Osteoblast (primary cell): ENCODE measurements around the gene CHCHD3. TPM values are rescaled to one million over a fixed set of nuclear protein-coding genes. Genes with fewer than 3 reads are reported as not detected.
A peak's percentile ranks its signal among the peaks of the same experiment; 100 is the strongest.

ENCODE experiments used
- DNase-seq: peaks from one replicate; pipeline ENCODE4 v3.0.0; 2011; ENCODE audit warnings: low spot score, mixed read lengths; ENCODE audit not compliant: insufficient read length; ENCODE audit errors: missing footprints
- H2AFZ ChIP-seq: 2 replicates; pipeline ENCODE4 v1.6.0; 2011; ENCODE audit warnings: mild to moderate bottlenecking, low read length
- H3K27ac ChIP-seq: 2 replicates; pipeline ENCODE4 v1.5.1; 2011; ENCODE audit warnings: mild to moderate bottlenecking, low read depth, low read length, moderate library complexity
- H3K27me3 ChIP-seq: 2 replicates; pipeline ENCODE4 v1.6.0; 2012; ENCODE audit warnings: mild to moderate bottlenecking, control low read depth, inconsistent platforms, low read length, moderate library complexity; ENCODE audit not compliant: insufficient read depth
- H3K36me3 ChIP-seq: 2 replicates; pipeline ENCODE4 v1.5.1; 2011; ENCODE audit warnings: mild to moderate bottlenecking, low read length, control low read depth, moderate library complexity; ENCODE audit not compliant: insufficient read depth
- H3K4me1 ChIP-seq: 2 replicates; pipeline ENCODE4 v1.5.1; 2011; ENCODE audit warnings: mild to moderate bottlenecking, low read length, control low read depth, moderate library complexity; ENCODE audit not compliant: insufficient read depth
- H3K4me2 ChIP-seq: 2 replicates; pipeline ENCODE4 v1.6.0; 2011; ENCODE audit warnings: mild to moderate bottlenecking, low read length; ENCODE audit not compliant: insufficient read depth
- H3K4me3 ChIP-seq: fragments of 200-600 bp; sonication (generic); 3 replicates; pipeline ENCODE4 v1.5.1; 2012; ENCODE audit warnings: mild to moderate bottlenecking, low read length, inconsistent platforms; ENCODE audit not compliant: insufficient read depth
- H3K79me2 ChIP-seq: 2 replicates; pipeline ENCODE4 v1.6.0; 2012; ENCODE audit warnings: mild to moderate bottlenecking, low read length, control low read depth, inconsistent platforms; ENCODE audit not compliant: insufficient read depth
- H3K9me3 ChIP-seq: 2 replicates; pipeline ENCODE4 v1.5.1; 2011; ENCODE audit warnings: low read depth, low read length, control low read depth
- H4K20me1 ChIP-seq: 2 replicates; pipeline ENCODE4 v1.6.0; 2012; ENCODE audit warnings: mild to moderate bottlenecking, low read length, control low read depth; ENCODE audit not compliant: insufficient read depth
- total RNA-seq: library from RNA; depleted of rRNA; stranded (reverse); fragments of >200 nt; gene quantifications from 2 replicates; pipeline ENCODE4 v1.2.3, GENCODE V29; 2012
- TF ChIP-seq, protein P1 (sequence below): IDR thresholded peaks from 2 replicates; pipeline ENCODE4 v1.5.1; 2011; ENCODE audit warnings: mild to moderate bottlenecking, low read depth, low read length, moderate library complexity; ENCODE audit errors: extremely low read depth

CHCHD3 gene
- total RNA-seq, 1 donor, result 89.8 TPM

DNA sequence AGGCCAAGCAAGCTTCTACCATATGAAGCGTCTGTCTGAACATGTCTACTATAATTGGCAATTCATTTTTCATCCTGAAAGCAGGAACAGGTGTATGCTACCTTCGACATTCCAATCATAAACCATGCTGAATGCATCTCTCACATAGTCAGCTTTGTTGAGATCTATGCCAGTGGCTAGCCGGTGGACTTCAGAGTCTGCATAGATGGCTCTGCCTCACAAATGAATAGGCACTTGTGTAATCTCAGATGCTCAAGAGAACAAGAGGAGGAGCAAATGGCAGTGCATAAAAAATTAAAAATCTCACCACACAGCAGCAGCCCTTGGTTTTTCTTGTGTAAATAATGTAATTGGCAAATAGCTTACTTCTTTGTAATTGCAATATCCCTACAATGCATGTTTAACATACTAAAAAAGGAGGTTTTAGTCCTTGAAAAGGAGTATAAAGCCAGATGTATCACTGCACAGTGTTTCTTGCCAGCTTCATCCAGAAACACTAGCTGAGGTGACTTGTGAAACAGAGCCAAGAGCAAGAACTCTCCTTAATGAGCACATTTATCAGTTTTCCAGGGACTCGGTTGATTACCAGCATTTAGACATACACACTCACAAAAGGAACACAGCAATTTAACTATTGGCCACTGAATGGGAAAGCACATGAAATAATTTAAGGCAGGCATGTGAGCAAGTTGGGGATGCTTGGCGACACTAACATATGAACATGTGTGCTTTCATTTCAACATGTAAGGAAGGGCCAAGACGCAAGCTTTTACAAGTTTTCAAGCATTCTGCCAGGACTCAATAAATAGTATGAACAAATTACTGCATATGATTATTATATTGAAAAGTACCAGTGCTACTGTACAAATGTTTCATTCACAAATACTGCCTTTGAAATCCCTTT lies 255.7 kb downstream of the CHCHD3 start:
- no peaks in the 10 kb centered on the region for H4K20me1 ChIP-seq
- H3K4me2 ChIP-seq, result no peak overlapping the region
- TF ChIP-seq, protein P1, sequence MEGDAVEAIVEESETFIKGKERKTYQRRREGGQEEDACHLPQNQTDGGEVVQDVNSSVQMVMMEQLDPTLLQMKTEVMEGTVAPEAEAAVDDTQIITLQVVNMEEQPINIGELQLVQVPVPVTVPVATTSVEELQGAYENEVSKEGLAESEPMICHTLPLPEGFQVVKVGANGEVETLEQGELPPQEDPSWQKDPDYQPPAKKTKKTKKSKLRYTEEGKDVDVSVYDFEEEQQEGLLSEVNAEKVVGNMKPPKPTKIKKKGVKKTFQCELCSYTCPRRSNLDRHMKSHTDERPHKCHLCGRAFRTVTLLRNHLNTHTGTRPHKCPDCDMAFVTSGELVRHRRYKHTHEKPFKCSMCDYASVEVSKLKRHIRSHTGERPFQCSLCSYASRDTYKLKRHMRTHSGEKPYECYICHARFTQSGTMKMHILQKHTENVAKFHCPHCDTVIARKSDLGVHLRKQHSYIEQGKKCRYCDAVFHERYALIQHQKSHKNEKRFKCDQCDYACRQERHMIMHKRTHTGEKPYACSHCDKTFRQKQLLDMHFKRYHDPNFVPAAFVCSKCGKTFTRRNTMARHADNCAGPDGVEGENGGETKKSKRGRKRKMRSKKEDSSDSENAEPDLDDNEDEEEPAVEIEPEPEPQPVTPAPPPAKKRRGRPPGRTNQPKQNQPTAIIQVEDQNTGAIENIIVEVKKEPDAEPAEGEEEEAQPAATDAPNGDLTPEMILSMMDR, result no peak
- no peak for DNase-seq
- H3K79me2 ChIP-seq, result no peaks in the 10 kb centered on the region
- H3K9me3 ChIP-seq, result no peaks in the 10 kb centered on the region
- H3K4me1 ChIP-seq, result no peaks in the 10 kb centered on the region
- H3K36me3 ChIP-seq, result no peaks in the 10 kb centered on the region
- H3K27me3 ChIP-seq, result no peaks in the 10 kb centered on the region
- H2AFZ ChIP-seq, result no peak overlapping the region
- H3K27ac ChIP-seq, result no peak overlapping the region
- no peak overlapping the region for H3K4me3 ChIP-seq

- Histone ChIP-seq H4K20me1 (no peaks in the 10 kb centered on the region), H3K4me2 (no peak overlapping the region), H3K27me3 (no peaks in the 10 kb centered on the region), H3K79me2 (no peaks in the 10 kb centered on the region), H3K4me1 (no peaks in the 10 kb centered on the region), H2AFZ (no peak overlapping the region), H3K4me3 (no peak overlapping the region), H3K9me3 (no peaks in the 10 kb centered on the region), H3K36me3 (no peaks in the 10 kb centered on the region), H3K27ac (no peak overlapping the region)
- TF ChIP-seq, protein P1, result no peak
- DNase-seq, result no peak
These were observed 256.7 kb downstream of the CHCHD3 start for GRCh38 chr7:132825222-132825621.

- Histone ChIP-seq H2AFZ (no peak overlapping the region), H3K27me3 (no peaks in the 10 kb centered on the region), H3K27ac (no peak overlapping the region), H3K4me3 (no peak overlapping the region), H3K4me2 (no peak overlapping the region), H3K79me2 (no peaks in the 10 kb centered on the region), H3K9me3 (no peaks in the 10 kb centered on the region), H4K20me1 (no peaks in the 10 kb centered on the region), H3K4me1 (peaks cover 5% of the 10 kb centered on the region), H3K36me3 (no peaks in the 10 kb centered on the region)
- TF ChIP-seq, protein P1, result no peak
- no peak for DNase-seq
These were observed 262.2 kb downstream of the CHCHD3 start for GRCh38 chr7:132819648-132820047.

GRCh38 chr7:132817949-132818348 lies 263.9 kb downstream of the CHCHD3 start:
- Histone ChIP-seq H3K9me3 (no peaks in the 10 kb centered on the region), H3K4me1 (peaks cover 5% of the 10 kb centered on the region), H3K79me2 (no peaks in the 10 kb centered on the region), H3K27me3 (no peaks in the 10 kb centered on the region), H4K20me1 (no peaks in the 10 kb centered on the region), H2AFZ (no peak overlapping the region), H3K36me3 (no peaks in the 10 kb centered on the region), H3K27ac (no peak overlapping the region), H3K4me2 (no peak overlapping the region), H3K4me3 (no peak overlapping the region)
- TF ChIP-seq, protein P1, result no peak
- DNase-seq, result peak; percentile 82
